GM12874 (cell line): ENCODE measurements around the gene NCL.

Source experiments
- TF ChIP-seq, protein P1 (sequence below): IDR thresholded peaks from 2 replicates; pipeline ENCODE4 v1.5.1; 2011; ENCODE audit warnings: low read depth, mild to moderate bottlenecking, control low read depth, low read length, moderate library complexity; ENCODE audit not compliant: insufficient read depth

NCL gene

DNA sequence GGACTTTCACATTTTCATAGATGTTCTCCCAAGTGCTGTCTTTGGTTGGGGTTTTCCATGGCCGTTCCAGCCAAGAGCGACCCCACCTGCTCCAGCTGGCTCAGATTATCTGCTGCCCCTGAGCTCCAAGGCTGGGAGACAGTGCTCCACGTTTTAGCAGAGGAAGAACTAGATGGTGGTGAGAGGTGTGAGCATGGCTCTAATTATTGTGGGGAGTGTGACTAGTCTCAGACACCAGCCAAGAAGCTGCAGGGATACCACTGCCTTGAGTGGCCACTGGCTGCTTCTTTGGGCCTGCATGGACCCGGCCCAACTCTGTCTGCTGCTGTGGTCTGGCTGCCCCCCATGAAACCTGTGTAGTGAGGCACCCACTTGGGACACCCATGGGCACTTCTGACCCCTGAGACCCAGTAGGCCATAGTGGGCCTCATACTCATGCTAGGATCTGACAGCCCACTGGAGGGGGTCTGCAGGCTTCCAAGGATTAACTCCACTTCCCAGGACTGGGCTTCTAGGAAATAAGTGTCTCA lies 2.8 kb upstream of the NCL start:
- TF ChIP-seq, protein P1, sequence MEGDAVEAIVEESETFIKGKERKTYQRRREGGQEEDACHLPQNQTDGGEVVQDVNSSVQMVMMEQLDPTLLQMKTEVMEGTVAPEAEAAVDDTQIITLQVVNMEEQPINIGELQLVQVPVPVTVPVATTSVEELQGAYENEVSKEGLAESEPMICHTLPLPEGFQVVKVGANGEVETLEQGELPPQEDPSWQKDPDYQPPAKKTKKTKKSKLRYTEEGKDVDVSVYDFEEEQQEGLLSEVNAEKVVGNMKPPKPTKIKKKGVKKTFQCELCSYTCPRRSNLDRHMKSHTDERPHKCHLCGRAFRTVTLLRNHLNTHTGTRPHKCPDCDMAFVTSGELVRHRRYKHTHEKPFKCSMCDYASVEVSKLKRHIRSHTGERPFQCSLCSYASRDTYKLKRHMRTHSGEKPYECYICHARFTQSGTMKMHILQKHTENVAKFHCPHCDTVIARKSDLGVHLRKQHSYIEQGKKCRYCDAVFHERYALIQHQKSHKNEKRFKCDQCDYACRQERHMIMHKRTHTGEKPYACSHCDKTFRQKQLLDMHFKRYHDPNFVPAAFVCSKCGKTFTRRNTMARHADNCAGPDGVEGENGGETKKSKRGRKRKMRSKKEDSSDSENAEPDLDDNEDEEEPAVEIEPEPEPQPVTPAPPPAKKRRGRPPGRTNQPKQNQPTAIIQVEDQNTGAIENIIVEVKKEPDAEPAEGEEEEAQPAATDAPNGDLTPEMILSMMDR = no peak

DNA sequence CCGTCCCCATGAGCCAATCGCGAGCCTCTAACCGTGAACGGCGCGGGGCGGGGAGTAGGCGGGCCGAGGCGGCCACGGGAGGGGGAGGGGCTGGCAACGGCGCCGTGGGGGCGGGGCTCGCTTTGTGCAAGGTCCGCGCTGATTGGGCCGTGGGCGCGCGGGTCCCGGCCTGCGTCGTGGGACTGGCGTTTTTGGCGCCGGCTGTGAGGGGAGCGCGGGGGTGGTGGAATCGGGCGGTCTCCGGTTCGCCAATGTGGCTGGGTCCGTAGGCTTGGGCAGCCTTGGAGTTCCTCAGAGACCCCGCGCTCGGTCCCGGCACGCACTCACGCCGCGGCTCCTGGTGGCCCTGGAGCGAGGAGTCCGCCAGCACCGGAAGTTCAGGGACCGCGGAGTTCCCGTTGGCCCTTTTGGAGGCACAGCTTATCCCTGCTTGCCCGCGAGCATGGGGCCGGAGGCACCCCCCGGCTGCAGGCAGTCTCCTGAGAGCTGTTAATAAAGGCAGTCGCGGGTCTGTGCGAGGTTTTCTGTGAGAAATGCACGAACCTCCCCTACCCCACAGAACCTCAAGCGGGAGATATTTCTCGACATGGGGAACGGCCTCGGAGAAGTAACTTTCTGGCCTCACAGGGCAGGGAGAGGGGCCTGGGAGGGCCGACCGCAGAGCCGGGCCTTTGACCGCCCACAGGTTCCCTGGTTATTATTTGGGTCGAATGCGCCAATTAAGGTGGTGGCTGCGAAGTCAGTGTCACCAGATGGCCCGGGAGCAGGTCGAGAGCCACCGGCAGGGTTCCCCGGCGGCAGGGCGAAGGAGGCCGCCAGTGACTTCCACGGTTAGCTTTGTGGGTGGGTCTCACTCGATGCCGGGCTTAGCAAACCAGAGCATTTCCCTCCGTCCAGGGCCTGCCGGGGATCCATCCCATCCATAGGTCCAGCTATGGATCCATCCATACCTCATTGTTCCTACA lies 574 bp upstream of the NCL start:
- TF ChIP-seq, protein P1 = no peak

DNA sequence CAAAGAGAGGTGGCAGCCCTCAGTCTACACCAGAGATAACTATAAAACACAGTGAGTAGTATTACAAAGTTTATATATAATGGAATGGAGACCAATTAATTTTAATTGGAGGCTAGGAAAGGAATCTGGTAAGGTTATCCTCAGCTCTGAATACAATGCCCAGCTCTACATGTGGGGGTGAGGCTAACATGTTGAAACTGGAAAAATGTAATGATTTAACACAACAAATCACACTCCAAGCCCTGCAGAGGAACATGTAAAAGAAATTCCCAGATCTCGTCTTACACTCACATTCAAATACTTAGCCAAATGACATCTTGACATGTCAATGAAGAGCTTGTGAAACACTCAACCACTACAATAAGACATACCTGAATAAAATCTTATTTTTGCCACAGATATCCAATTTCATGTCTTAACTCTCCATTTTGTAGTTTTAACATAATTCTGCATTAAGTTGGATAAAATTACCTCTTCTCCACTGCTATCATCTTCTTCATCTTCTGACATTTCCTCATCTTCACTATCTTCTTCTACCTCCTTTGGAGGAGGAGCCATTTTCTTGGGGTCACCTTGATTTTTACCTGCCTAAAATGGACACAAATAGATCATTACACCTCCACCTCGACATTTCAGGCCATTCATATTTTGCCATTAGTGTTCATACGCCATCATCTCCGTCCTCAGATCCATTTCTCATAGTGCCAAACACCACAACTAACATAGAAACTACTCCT lies 1.4 kb downstream of the NCL start:
- TF ChIP-seq, protein P1 = no peak

DNA sequence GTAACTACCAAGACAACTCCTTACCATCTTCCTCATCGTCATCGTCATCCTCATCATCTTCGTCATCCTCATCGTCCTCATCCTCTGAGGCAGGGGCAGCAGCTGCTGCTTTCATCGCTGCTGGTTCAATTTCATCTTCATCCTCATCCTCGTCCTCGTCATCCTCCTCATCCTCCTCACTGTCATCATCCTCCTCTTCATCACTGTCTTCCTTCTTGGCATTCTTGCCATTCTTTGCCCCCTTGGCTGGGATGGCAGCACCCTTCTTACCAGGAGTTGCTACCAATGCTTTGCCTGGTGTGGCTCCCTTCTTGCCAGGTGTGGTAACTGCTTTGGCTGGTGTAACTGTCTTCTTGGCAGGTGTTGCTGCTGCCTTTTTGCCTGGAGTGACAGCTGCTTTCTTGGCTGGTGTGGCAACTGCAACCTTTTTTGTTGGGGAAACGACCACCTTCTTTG lies 2.7 kb downstream of the NCL start:
- TF ChIP-seq, protein P1 = no peak

DNA sequence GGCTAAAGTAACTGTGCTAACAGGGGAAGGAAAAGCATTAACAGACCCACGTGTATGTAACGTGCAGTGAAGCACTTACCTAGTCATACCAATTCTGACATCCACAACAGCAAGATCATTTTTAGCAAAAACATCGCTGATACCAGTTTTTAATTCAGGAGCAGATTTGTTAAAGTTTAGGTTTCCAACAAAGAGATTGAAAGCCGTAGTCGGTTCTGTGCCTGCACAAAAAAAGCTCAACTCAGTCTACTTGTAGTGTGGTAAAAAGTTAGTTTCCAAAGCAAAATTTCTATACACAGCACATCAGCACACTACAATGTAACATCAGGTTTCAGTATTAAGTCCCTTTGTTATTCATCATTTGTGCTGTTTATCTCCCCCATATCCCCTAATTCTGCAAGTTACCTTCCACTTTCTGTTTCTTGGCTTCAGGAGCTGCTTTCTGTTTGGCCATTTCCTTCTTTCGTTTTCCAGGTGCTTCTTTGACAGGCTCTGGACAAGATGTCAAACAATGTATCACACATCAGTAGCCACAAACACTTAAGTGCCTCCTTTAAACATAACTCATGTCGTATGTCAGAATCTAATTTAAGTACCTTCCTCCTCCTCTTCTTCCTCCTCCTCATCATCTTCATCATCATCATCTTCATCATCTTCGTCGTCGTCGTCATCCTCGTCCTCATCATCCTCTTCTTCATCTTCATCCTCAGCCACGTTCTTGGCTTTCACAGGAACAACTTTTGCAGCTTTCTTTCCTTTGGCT lies 4.0 kb downstream of the NCL start:
- TF ChIP-seq, protein P1 = no peak

DNA sequence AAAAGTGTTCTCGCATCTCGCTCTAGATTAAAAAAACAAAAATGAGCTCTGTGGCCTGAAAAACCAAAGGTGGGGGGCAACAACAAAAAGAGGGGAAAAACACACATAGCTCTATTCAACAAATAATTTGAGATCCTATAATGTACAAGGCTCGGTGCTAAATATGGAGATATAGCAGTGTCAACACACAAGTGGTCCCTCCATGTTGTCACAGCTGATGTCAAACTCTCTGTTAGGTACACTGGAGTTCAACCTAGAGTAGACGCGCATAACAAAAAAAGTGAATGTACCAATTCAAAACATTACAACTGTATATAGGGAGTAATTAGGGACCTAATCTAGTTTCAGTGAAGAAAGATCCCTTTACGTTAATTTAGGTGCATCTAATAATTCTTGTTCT lies 5.9 kb downstream of the NCL start:
- TF ChIP-seq, protein P1 = no peak

DNA sequence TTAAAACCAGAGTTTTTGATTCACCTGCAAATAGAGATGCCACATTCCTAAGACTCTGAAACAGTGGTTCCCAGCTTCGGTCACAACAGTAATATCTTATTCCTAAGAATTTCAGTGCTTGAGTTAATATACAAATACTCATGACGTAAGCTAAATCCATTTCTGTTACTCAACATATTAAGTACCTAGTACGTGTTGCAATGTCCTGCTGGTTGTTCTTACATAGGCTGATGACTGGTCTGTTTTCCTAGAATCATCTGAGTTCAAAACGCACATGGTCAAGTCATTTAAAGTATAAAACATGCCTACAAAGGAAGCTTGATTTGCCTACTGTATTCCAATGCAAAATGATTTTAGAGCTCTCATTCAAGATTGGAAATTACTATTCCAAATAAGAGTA lies 7.2 kb downstream of the NCL start:
- TF ChIP-seq, protein P1 = no peak
